MM.1S (cell line): ENCODE data around the gene SLIT3.

Experiments
- DNase-seq: peaks from one replicate; pipeline ENCODE4 v3.0.0-alpha.2; 2015
- H2AFZ ChIP-seq: fragments of 300-600 bp; sonication (generic); 2 replicates; pipeline ENCODE4 v1.6.0; 2016; ENCODE audit warnings: antibody characterized with exemption, low read length
- H3F3A ChIP-seq: fragments of 300-600 bp; sonication (generic); 2 replicates; pipeline ENCODE4 v1.6.1; 2016; ENCODE audit warnings: mild to moderate bottlenecking, antibody characterized with exemption, low read length, moderate library complexity, mixed read lengths; ENCODE audit not compliant: insufficient read depth
- H3K27ac ChIP-seq: fragments of 300-600 bp; sonication (generic); 2 replicates; pipeline ENCODE4 v1.5.1; 2016; ENCODE audit warnings: mild to moderate bottlenecking, low read length
- H3K27me3 ChIP-seq: fragments of 300-600 bp; sonication (generic); replicated peaks from 2 replicates; pipeline ENCODE4 v1.6.0; 2016; ENCODE audit warnings: low read length; ENCODE audit not compliant: insufficient read depth
- H3K36me3 ChIP-seq: fragments of 300-600 bp; sonication (generic); replicated peaks from 2 replicates; pipeline ENCODE4 v1.6.1; 2016; ENCODE audit warnings: mild to moderate bottlenecking, low read length, mixed read lengths; ENCODE audit not compliant: insufficient read depth
- H3K4me1 ChIP-seq: fragments of 300-600 bp; sonication (generic); 2 replicates; pipeline ENCODE4 v1.6.1; 2016; ENCODE audit warnings: low read length, mixed read lengths
- H3K4me2 ChIP-seq: fragments of 300-600 bp; sonication (generic); 2 replicates; pipeline ENCODE4 v1.6.0; 2016; ENCODE audit warnings: low read depth, low read length
- H3K4me3 ChIP-seq: fragments of 300-600 bp; sonication (generic); 2 replicates; pipeline ENCODE4 v1.5.1; 2016; ENCODE audit warnings: low read length, mixed read lengths
- H3K79me2 ChIP-seq: fragments of 300-600 bp; sonication (generic); 2 replicates; pipeline ENCODE4 v1.6.1; 2016; ENCODE audit warnings: mixed run types, low read length, mixed read lengths
- H3K9ac ChIP-seq: fragments of 300-600 bp; sonication (generic); 2 replicates; pipeline ENCODE4 v1.6.1; 2016; ENCODE audit warnings: low read length, mixed read lengths
- H3K9me2 ChIP-seq: fragments of 300-600 bp; sonication (generic); replicated peaks from 2 replicates; pipeline ENCODE4 v1.6.1; 2016; ENCODE audit warnings: mild to moderate bottlenecking, low read length, mixed read lengths; ENCODE audit not compliant: insufficient read depth
- H3K9me3 ChIP-seq: fragments of 300-600 bp; sonication (generic); replicated peaks from 2 replicates; pipeline ENCODE4 v1.6.1; 2016; ENCODE audit warnings: mild to moderate bottlenecking, low read length, mixed read lengths; ENCODE audit not compliant: insufficient read depth
- H4K20me1 ChIP-seq: fragments of 300-600 bp; sonication (generic); 2 replicates; pipeline ENCODE4 v1.6.1; 2016; ENCODE audit warnings: mild to moderate bottlenecking, low read length, moderate library complexity, mixed read lengths; ENCODE audit not compliant: insufficient read depth
- EZH2 ChIP-seq: fragments of 300-600 bp; sonication (generic); optimal IDR thresholded peaks from 2 replicates; pipeline ENCODE3; 2017; ENCODE audit warnings: low read depth, mild to moderate bottlenecking, antibody characterized with exemption, low read length, mixed read lengths
- EZH2phosphoT487 ChIP-seq: fragments of 300-600 bp; sonication (generic); IDR thresholded peaks from 2 replicates; pipeline ENCODE4 v1.6.1; 2018; ENCODE audit warnings: antibody characterized with exemption, low read length
- TF ChIP-seq, protein P1 (sequence below): fragments of 300-600 bp; sonication (generic); IDR thresholded peaks from 2 replicates; pipeline ENCODE4 v1.5.1; 2016; ENCODE audit warnings: antibody characterized with exemption, low read length, mixed read lengths

SLIT3 gene

GRCh38 chr5:168934169-168934568 lies 366.8 kb downstream of the SLIT3 start:
- no peaks in the 10 kb centered on the region for H3K27me3 ChIP-seq
- no peak overlapping the region for H3K4me3 ChIP-seq
- TF ChIP-seq EZH2phosphoT487 (no peak), EZH2 (no peak)
- TF ChIP-seq, protein P1, sequence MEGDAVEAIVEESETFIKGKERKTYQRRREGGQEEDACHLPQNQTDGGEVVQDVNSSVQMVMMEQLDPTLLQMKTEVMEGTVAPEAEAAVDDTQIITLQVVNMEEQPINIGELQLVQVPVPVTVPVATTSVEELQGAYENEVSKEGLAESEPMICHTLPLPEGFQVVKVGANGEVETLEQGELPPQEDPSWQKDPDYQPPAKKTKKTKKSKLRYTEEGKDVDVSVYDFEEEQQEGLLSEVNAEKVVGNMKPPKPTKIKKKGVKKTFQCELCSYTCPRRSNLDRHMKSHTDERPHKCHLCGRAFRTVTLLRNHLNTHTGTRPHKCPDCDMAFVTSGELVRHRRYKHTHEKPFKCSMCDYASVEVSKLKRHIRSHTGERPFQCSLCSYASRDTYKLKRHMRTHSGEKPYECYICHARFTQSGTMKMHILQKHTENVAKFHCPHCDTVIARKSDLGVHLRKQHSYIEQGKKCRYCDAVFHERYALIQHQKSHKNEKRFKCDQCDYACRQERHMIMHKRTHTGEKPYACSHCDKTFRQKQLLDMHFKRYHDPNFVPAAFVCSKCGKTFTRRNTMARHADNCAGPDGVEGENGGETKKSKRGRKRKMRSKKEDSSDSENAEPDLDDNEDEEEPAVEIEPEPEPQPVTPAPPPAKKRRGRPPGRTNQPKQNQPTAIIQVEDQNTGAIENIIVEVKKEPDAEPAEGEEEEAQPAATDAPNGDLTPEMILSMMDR = no peak

DNA sequence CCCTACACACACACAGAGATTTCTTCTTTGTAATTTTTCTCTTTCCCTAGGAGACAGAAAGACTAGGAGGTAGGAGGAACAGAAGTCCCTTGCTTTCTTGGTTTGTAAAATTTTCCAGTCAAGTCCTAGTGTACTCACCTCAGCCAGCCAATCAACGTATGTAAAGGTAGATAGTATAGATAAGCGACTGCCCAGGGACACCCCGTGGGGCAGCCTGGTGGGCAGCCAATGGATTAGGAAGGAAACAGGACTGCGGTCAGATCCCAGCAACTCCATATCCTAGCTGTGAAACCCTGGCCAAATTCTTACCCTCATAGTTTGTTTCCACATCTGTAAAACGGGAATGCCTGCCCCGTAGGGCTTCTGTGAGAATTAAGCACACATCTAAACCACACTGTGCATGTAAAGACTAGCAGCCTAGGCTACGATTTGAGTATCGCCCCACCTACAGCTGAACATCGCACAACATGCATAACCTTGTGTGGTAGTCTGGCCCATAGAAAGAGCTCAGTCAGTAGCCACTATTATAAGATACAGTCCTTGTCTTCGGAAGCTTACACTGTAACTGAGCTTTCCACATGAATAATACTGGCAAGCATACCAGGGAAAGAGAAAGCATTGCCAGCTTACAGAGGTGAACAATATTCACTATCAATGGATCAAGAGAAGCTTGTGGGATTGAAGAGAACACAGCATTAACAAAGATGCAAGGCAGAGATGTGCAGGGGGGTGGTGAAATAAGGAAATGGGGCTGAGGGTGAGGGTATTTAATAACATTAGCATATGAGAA lies 368.3 kb downstream of the SLIT3 start:
- Histone ChIP-seq H3K27me3 (no peaks in the 10 kb centered on the region), H2AFZ (no peak overlapping the region), H3K27ac (no peak overlapping the region), H3K9me2 (no peaks in the 10 kb centered on the region), H3K79me2 (no peaks in the 10 kb centered on the region), H3K36me3 (no peaks in the 10 kb centered on the region), H3K4me3 (no peak overlapping the region), H3K9me3 (no peaks in the 10 kb centered on the region), H3K4me1 (no peaks in the 10 kb centered on the region), H3K9ac (no peak overlapping the region), H3F3A (no peaks in the 10 kb centered on the region), H3K4me2 (no peak overlapping the region), H4K20me1 (no peaks in the 10 kb centered on the region)
- TF ChIP-seq EZH2phosphoT487 (no peak), EZH2 (no peak)
- TF ChIP-seq, protein P1 = no peak
- DNase-seq = no peak

More at GRCh38 chr5:168934169-168934568, 366.8 kb downstream of the SLIT3 start:
- Histone ChIP-seq H4K20me1 (no peaks in the 10 kb centered on the region), H3K9me3 (no peaks in the 10 kb centered on the region), H3F3A (no peaks in the 10 kb centered on the region), H3K4me1 (no peaks in the 10 kb centered on the region), H3K27ac (no peak overlapping the region), H3K36me3 (no peaks in the 10 kb centered on the region), H3K79me2 (no peaks in the 10 kb centered on the region), H3K9ac (no peak overlapping the region), H3K9me2 (no peaks in the 10 kb centered on the region), H2AFZ (no peak overlapping the region), H3K4me2 (no peak overlapping the region)
- no peak for DNase-seq

GRCh38 chr5:168931638-168932345 lies 369.1 kb downstream of the SLIT3 start:
- TF ChIP-seq, protein P1 = no peak
- TF ChIP-seq EZH2 (no peak), EZH2phosphoT487 (no peak)
- no peak for DNase-seq
- Histone ChIP-seq H3K4me3 (no peak overlapping the region), H3K9me3 (no peaks in the 10 kb centered on the region), H3K9ac (no peak overlapping the region), H3K4me1 (no peaks in the 10 kb centered on the region), H3K79me2 (no peaks in the 10 kb centered on the region), H3K27me3 (no peaks in the 10 kb centered on the region), H3K4me2 (no peak overlapping the region), H3K27ac (no peak overlapping the region), H4K20me1 (no peaks in the 10 kb centered on the region), H3K36me3 (no peaks in the 10 kb centered on the region), H3F3A (no peaks in the 10 kb centered on the region), H2AFZ (no peak overlapping the region), H3K9me2 (no peaks in the 10 kb centered on the region)
